ENCODE measurements around the gene UBL4A.

DNA sequence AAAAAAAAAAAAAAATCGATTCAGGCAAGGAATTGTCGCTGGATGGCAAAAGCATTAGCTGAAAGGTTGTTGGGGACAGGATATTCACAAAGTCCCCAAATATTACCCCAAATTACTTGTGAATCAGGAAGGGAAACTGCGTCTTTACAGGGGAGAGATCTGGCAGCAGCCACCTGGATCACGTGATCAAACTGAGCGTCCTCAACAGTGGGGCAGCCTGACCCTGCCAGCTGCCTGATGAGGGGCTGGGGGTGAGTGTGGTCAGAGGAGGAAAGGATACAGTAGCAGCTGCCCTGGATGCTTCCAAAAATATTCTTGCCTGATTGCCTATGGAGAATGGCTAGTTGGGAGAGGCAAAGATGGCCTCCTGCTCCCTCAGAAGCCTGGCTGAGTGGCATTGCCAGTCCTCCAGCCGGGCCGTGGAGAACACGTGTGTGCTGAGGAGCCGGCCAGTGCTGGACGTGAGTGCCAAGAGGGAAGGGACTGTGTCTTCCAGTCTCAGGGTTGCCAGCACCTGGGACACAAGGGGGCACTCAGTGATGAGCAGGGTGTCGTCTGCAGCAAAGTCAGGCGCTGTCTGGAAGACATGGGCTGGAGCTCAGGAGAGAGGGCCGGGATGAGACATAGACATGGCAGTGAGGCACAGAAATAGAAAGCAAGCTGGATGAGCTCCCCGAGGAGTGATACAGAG is 4.4 kb downstream of the UBL4A start:
- TF ChIP-seq CTCF (conservative IDR thresholded peaks at IDR 0.05 in 1 of 2, IDR thresholded peaks at IDR 0.05 in 1 of 2; ENCODE audit: extremely low read depth in 1 of 2, insufficient read depth in 1 of 2, low read depth in 1 of 2, low read length in 2 of 2) (no peak), EZH2 (IDR thresholded peaks at IDR 0.05; ENCODE audit: borderline replicate concordance, low read length) (no peak)

Measured in mammary epithelial cell (primary cell).